HuH-7 (cell line): Measurements from ENCODE around the gene SYNPO.
A peak's percentile ranks its signal among the peaks of the same experiment; 100 is the strongest.

ENCODE experiments used
- DNase-seq: peaks from one replicate; pipeline ENCODE4 v3.0.0; 2011; ENCODE audit warnings: low spot score

SYNPO gene

GRCh38 chr5:150642567-150642927, 2.1 kb downstream of the SYNPO start:
- DNase-seq: no peak

GRCh38 chr5:150642991-150643710, 2.7 kb downstream of the SYNPO start:
- DNase-seq: no peak

GRCh38 chr5:150644058-150644457, 3.6 kb downstream of the SYNPO start:
- no peak for DNase-seq

- DNase-seq: no peak
Measured at GRCh38 chr5:150644514-150644913, 4.1 kb downstream of the SYNPO start.

- DNase-seq: no peak
Measured at GRCh38 chr5:150645070-150645700, 4.7 kb downstream of the SYNPO start.

GRCh38 chr5:150647275-150648251, 7.1 kb downstream of the SYNPO start:
- DNase-seq: no peak

- DNase-seq: no peak
Measured at GRCh38 chr5:150648294-150649107, 8.0 kb downstream of the SYNPO start.

- no peak for DNase-seq
Measured at GRCh38 chr5:150649108-150650020, 8.9 kb downstream of the SYNPO start.

GRCh38 chr5:150650021-150651006, 9.9 kb downstream of the SYNPO start:
- DNase-seq: no peak

GRCh38 chr5:150651382-150651781, 10.9 kb downstream of the SYNPO start:
- no peak for DNase-seq

GRCh38 chr5:150651924-150652671, 11.6 kb downstream of the SYNPO start:
- DNase-seq: no peak

- no peak for DNase-seq
Measured at GRCh38 chr5:150653145-150653761, 12.8 kb downstream of the SYNPO start.

GRCh38 chr5:150653762-150654556, 13.5 kb downstream of the SYNPO start:
- no peak for DNase-seq

- DNase-seq: no peak
Measured at GRCh38 chr5:150655221-150655620, 14.8 kb downstream of the SYNPO start.

- DNase-seq: peak; percentile 87
Measured at GRCh38 chr5:150656191-150657132, 16.0 kb downstream of the SYNPO start.

- DNase-seq: no peak
Measured at GRCh38 chr5:150658121-150658520, 17.7 kb downstream of the SYNPO start.
